ENCODE measurements around the gene AK5.

AK5 gene

GRCh38 chr1:77459881-77460280 is 178.1 kb downstream of the AK5 start:
- Histone ChIP-seq H3K4me3 (ENCODE audit: low read length) (no peak overlapping the region), H3K27me3 (replicated peaks; ENCODE audit: insufficient read depth, low read length) (no peaks in the 10 kb centered on the region), H2AFZ (ENCODE audit: low read length) (no peak overlapping the region), H3K9me3 (replicated peaks; ENCODE audit: insufficient read depth, low read length) (no peaks in the 10 kb centered on the region), H3K4me2 (ENCODE audit: low read depth, low read length) (no peak overlapping the region), H3K27ac (ENCODE audit: low read length) (no peak overlapping the region), H4K20me1 (ENCODE audit: insufficient read depth, low read length) (no peaks in the 10 kb centered on the region), H3K79me2 (ENCODE audit: low read length) (no peaks in the 10 kb centered on the region), H3K9ac (ENCODE audit: low read length) (no peak overlapping the region), H3K9me2 (replicated peaks; ENCODE audit: insufficient read depth, low read length) (no peaks in the 10 kb centered on the region), H3F3A (ENCODE audit: insufficient read depth, low read length) (no peaks in the 10 kb centered on the region), H3K4me1 (ENCODE audit: low read length) (no peaks in the 10 kb centered on the region), H3K36me3 (replicated peaks; ENCODE audit: insufficient read depth, low read length) (no peaks in the 10 kb centered on the region)
- no peak for DNase-seq
- no peak for TF ChIP-seq EZH2 (optimal IDR thresholded peaks at IDR 0.05; ENCODE audit: low read depth, low read length)

- no peak for DNase-seq
- Histone ChIP-seq H3F3A (ENCODE audit: insufficient read depth, low read length) (no peaks in the 10 kb centered on the region), H3K36me3 (replicated peaks; ENCODE audit: insufficient read depth, low read length) (no peaks in the 10 kb centered on the region), H4K20me1 (ENCODE audit: insufficient read depth, low read length) (no peaks in the 10 kb centered on the region), H3K9me3 (replicated peaks; ENCODE audit: insufficient read depth, low read length) (no peaks in the 10 kb centered on the region), H2AFZ (ENCODE audit: low read length) (no peak overlapping the region), H3K4me1 (ENCODE audit: low read length) (no peaks in the 10 kb centered on the region), H3K79me2 (ENCODE audit: low read length) (no peaks in the 10 kb centered on the region), H3K4me2 (ENCODE audit: low read depth, low read length) (no peak overlapping the region), H3K27me3 (replicated peaks; ENCODE audit: insufficient read depth, low read length) (no peaks in the 10 kb centered on the region), H3K4me3 (ENCODE audit: low read length) (no peak overlapping the region), H3K27ac (ENCODE audit: low read length) (no peak overlapping the region), H3K9ac (ENCODE audit: low read length) (no peak overlapping the region), H3K9me2 (replicated peaks; ENCODE audit: insufficient read depth, low read length) (no peaks in the 10 kb centered on the region)
- TF ChIP-seq EZH2phosphoT487 (IDR thresholded peaks at IDR 0.05; ENCODE audit: low read length), result no peak
- TF ChIP-seq CTCF (IDR thresholded peaks at IDR 0.05; ENCODE audit: low read length), result no peak
- TF ChIP-seq EZH2 (optimal IDR thresholded peaks at IDR 0.05; ENCODE audit: low read depth, low read length), result no peak
These were observed 179.9 kb downstream of the AK5 start for GRCh38 chr1:77461691-77462090.

GRCh38 chr1:77463216-77463615 is 181.4 kb downstream of the AK5 start:
- H3K4me3 ChIP-seq (ENCODE audit: low read length), result no peak overlapping the region
- no peaks in the 10 kb centered on the region for H3K79me2 ChIP-seq (ENCODE audit: low read length)
- no peaks in the 10 kb centered on the region for H4K20me1 ChIP-seq (ENCODE audit: insufficient read depth, low read length)
- no peak overlapping the region for H3K9ac ChIP-seq (ENCODE audit: low read length)
- TF ChIP-seq EZH2phosphoT487 (IDR thresholded peaks at IDR 0.05; ENCODE audit: low read length) (no peak), CTCF (IDR thresholded peaks at IDR 0.05; ENCODE audit: low read length) (no peak), EZH2 (optimal IDR thresholded peaks at IDR 0.05; ENCODE audit: low read depth, low read length) (no peak)
- no peaks in the 10 kb centered on the region for H3F3A ChIP-seq (ENCODE audit: insufficient read depth, low read length)
- no peaks in the 10 kb centered on the region for H3K36me3 ChIP-seq (replicated peaks; ENCODE audit: insufficient read depth, low read length)
- no peak overlapping the region for H3K27ac ChIP-seq (ENCODE audit: low read length)
- H3K9me2 ChIP-seq (replicated peaks; ENCODE audit: insufficient read depth, low read length), result no peaks in the 10 kb centered on the region
- no peak overlapping the region for H3K4me2 ChIP-seq (ENCODE audit: low read depth, low read length)
- no peak for DNase-seq
- H3K9me3 ChIP-seq (replicated peaks; ENCODE audit: insufficient read depth, low read length), result no peaks in the 10 kb centered on the region
- no peak overlapping the region for H2AFZ ChIP-seq (ENCODE audit: low read length)
- no peaks in the 10 kb centered on the region for H3K27me3 ChIP-seq (replicated peaks; ENCODE audit: insufficient read depth, low read length)
- H3K4me1 ChIP-seq (ENCODE audit: low read length), result no peaks in the 10 kb centered on the region

- no peak overlapping the region for H2AFZ ChIP-seq (ENCODE audit: low read length)
- no peaks in the 10 kb centered on the region for H3F3A ChIP-seq (ENCODE audit: insufficient read depth, low read length)
- H3K36me3 ChIP-seq (replicated peaks; ENCODE audit: insufficient read depth, low read length), result no peaks in the 10 kb centered on the region
- no peak for DNase-seq
- no peak overlapping the region for H3K27ac ChIP-seq (ENCODE audit: low read length)
- no peaks in the 10 kb centered on the region for H3K27me3 ChIP-seq (replicated peaks; ENCODE audit: insufficient read depth, low read length)
- H3K9me3 ChIP-seq (replicated peaks; ENCODE audit: insufficient read depth, low read length), result no peaks in the 10 kb centered on the region
- H3K4me3 ChIP-seq (ENCODE audit: low read length), result no peak overlapping the region
- no peak overlapping the region for H3K9ac ChIP-seq (ENCODE audit: low read length)
- TF ChIP-seq EZH2 (optimal IDR thresholded peaks at IDR 0.05; ENCODE audit: low read depth, low read length), result no peak
- TF ChIP-seq EZH2phosphoT487 (IDR thresholded peaks at IDR 0.05; ENCODE audit: low read length), result no peak
- TF ChIP-seq CTCF (IDR thresholded peaks at IDR 0.05; ENCODE audit: low read length), result no peak
- no peaks in the 10 kb centered on the region for H3K9me2 ChIP-seq (replicated peaks; ENCODE audit: insufficient read depth, low read length)
- H4K20me1 ChIP-seq (ENCODE audit: insufficient read depth, low read length), result no peaks in the 10 kb centered on the region
- H3K79me2 ChIP-seq (ENCODE audit: low read length), result no peaks in the 10 kb centered on the region
- no peak overlapping the region for H3K4me2 ChIP-seq (ENCODE audit: low read depth, low read length)
- H3K4me1 ChIP-seq (ENCODE audit: low read length), result no peaks in the 10 kb centered on the region
These were observed 183.3 kb downstream of the AK5 start for GRCh38 chr1:77465139-77465538.

Measured in MM.1S (cell line).